C4-2B (cell line): Measurements from ENCODE around the gene CCDC39.
A peak's percentile ranks its signal among the peaks of the same experiment; 100 is the strongest.

Experiments used
- CTCF ChIP-seq: fragments of 450-650 bp; conservative IDR thresholded peaks from 2 replicates; pipeline ENCODE4 v1.5.1; 2017; ENCODE audit warnings: mild to moderate bottlenecking
- ZFX ChIP-seq: fragments of 450-650 bp; IDR thresholded peaks from 2 replicates; pipeline ENCODE4 v1.6.1; 2017

- TF ChIP-seq CTCF (no peak), ZFX (peak; percentile 47; the same call in 1 of the 2 replicates)
Observed at GRCh38 chr3:180679178-180680096, at the start of gene CCDC39.
